ENCODE data around the gene NTM.

- TF ChIP-seq EZH2phosphoT487 (IDR thresholded peaks at IDR 0.05; ENCODE audit: insufficient read depth, low read depth) (no peak), EZH2 (IDR thresholded peaks at IDR 0.05; ENCODE audit: insufficient read depth, poor library complexity, severe bottlenecking) (no peak)
Measured at GRCh38 chr11:131957875-131958274, 587.5 kb downstream of the NTM start.

Data from GM23248 (cell line).